GM12873 (cell line): ENCODE results near the gene OXLD1.

ENCODE experiments used
- TF ChIP-seq, protein P1 (sequence below): IDR thresholded peaks from 2 replicates; pipeline ENCODE4 v1.5.1; 2012; ENCODE audit warnings: low read depth, mild to moderate bottlenecking, moderate library complexity, low read length, control low read depth; ENCODE audit not compliant: insufficient read depth; ENCODE audit errors: missing control alignments

Gene OXLD1

DNA sequence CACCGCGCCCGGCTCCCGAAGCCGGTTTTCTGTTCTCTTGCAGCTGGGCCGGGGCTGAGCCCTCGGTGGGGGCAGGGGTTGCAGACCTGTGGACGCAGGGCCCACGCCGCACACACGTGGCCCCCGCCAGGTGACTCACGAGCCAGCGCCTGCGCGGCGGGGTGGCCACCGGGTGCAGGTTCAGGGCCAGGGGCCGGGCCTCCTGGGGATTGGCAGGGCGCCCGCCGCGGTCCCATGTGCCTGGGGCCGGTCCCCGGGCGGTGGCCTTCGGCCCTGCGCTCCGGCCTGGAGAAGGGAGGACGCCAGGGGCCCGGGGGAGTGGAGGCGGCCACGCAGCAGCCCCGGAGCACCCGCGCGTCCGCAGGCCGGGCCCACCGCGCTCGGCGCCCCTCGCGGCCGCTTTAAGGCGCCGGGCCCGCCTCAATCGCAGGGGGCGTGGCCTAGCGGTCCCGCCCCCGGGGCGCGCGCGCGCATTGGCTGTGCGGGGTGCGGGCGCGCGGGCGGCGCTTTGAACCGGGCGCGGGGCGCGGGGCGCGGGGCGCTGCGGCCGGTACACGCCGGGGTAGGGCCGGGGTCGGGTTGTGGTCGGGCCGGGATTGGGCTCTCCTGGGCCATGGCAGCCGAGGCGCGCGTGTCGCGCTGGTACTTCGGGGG, 45.5 kb upstream of the OXLD1 start, which contains the start of gene SLC25A10:
TSS of gene SLC25A10 (plus strand) at position 471 of the 654 bp plus-strand sequence. CDS start at position 614, 143 bp downstream.
- TF ChIP-seq, protein P1, sequence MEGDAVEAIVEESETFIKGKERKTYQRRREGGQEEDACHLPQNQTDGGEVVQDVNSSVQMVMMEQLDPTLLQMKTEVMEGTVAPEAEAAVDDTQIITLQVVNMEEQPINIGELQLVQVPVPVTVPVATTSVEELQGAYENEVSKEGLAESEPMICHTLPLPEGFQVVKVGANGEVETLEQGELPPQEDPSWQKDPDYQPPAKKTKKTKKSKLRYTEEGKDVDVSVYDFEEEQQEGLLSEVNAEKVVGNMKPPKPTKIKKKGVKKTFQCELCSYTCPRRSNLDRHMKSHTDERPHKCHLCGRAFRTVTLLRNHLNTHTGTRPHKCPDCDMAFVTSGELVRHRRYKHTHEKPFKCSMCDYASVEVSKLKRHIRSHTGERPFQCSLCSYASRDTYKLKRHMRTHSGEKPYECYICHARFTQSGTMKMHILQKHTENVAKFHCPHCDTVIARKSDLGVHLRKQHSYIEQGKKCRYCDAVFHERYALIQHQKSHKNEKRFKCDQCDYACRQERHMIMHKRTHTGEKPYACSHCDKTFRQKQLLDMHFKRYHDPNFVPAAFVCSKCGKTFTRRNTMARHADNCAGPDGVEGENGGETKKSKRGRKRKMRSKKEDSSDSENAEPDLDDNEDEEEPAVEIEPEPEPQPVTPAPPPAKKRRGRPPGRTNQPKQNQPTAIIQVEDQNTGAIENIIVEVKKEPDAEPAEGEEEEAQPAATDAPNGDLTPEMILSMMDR: no peak

DNA sequence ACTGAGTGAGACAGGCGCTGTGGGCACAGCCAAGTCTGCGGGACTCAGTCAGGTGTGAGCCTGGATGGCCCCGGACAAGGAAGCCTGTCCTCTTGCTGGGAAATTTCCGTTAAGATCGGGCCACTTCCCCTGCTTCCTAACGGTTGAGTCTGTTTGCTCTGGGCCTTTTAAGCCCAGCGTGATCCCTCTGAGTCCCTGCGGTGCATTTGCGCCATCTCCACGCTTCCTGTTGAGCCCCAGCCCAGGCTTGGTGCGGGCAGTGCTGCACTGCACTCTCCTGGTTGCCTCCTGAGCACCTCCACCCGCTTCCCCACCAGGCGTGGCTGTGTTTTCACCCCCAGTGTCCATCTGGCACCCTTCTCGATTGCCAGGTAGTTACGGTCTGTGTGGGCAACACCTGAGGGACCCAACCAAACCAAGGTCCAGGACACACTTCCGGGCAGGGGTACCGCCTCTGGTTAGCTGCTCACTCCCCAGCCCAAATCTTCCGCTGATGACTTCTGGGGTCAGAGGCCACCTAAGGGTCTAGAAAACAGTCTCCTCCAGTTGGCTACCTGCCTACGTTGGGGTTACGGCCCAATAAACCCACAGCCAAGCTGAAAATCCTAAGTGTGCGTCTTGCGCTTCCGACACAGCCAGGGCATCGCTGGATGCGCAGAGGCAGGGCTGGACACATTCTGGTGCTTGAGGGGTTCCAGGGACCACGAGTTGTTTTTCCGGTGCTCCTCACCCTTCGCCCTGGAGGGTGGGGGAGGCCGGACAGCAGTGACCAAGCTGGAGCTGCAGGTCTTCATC, 44.3 kb upstream of the OXLD1 start:
- TF ChIP-seq, protein P1: no peak

DNA sequence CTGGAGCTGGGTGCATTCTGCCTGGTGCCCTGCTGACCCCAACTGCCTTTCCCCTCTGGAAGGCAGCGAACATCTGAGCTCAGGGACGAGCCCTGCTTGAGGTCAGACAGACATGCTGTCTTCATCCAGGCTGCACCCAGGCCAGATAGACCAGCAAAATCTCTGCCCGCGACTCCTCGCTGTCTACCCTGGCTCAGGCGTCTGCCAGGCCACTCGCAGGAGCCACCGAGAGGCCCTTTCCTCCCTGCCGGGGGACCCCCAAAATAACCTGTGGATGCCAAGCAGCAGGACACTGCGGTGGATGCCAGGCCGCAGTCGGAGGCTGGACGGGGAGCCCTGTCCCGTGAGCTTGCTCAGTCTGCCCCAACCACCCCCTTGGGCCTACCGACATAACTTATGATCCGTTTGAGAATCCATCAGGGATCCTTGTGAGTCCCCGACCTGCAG, 42.4 kb upstream of the OXLD1 start:
- TF ChIP-seq, protein P1: no peak

DNA sequence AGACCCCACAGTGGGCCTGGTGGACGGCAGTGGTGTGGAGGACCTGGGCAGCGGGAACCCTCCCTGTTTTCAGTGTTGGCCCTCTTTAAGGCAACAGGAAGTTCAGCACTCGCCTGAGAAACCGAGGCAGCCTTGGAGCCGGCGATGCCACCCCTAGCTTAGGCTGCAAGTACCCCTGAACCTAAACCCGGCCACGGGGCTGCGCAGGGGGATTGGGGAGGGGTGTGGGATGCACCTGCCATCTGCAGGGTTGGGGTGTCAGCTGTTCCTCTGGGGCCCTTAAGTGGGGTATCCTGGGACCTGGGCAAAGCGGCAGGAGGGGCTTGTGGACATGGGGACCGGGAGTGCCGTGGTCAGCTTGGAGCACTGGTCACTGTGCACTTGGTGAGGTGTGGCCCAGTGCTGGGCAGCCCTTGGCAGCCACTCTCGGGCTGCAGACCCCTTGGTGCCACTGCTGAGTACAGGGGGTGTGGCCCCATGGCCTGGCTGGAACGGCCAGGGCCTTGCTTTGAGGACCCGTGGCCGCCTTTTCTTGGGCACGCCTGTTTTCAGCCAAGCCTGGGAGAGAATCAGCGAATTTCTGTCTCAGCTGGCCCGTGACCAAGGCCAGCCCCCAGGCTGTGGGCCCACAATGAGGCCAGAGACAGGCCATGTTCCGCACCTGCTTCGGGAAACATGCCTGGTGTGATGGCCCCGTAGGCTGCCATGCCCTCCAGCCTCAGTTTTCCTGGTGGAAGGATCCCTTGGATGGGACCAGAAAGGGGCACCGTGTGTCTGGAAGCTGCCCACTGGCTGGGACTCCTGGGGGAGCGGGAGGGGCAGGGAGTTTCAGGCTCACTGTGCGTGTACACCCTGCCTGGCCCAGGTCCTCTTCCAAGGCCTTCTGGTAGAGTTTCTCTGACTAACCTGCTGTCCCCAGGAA, 41.6 kb upstream of the OXLD1 start:
- TF ChIP-seq, protein P1: no peak

DNA sequence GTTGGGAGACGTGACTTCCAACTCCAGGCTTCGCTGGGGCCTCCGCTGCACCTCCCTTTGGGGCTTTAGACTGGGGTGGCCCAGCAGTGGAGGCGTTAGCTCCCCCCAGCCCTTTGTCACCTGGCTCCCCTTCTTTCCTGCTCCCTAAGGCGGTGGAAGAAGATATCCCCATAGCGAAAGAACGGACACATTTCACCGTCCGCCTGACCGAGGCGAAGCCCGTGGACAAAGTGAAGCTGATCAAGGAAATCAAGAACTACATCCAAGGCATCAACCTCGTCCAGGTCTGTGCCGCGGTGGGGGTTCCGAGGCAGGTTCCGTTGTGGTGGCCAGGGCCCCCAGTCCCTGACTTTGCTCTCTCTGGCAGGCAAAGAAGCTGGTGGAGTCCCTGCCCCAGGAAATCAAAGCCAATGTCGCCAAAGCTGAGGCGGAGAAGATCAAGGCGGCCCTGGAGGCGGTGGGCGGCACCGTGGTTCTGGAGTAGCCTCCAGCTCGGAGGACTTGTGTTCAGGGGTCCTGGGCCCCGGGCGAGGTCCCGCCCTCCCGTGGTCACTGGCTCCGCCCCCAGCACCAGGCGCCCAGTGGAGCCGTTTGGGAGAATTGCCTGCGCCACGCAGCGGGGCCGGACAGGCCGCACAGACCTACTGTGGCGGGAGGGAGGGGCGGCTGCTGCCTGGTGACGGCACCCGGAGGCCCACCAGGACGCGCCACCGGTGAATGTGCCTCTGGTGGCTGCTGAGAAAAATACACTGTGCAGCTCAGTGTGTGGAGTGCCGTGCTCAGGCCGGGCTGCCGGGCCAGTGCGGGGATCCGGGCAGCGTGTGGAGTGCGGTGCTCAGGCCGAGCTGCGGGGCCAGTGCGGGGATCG, 40.6 kb upstream of the OXLD1 start:
- TF ChIP-seq, protein P1: peak; percentile 21

DNA sequence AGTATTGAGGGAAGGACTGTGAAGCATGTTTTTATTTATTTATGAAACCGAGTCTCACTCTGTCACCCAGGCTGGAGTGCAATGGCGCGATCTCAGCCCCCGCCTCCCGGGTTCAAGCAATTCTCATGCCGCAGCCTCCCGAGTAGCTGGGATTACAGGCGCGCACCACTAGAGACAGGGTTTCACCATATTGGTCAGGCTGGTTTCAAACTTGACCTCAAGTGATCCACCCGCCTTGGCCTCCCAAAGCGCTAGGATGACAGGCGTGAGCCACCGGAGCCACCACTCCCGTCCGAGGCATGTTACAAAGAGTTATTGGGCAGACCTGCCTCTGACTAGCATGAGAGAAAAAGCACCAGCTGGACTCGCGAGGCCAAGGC, 39.8 kb upstream of the OXLD1 start:
- TF ChIP-seq, protein P1: no peak
